ENCODE measurements around the gene INTS1. TPM values are rescaled to one million over a fixed set of nuclear protein-coding genes. Genes with fewer than 3 reads are reported as not detected.

Gene INTS1
- polyA plus RNA-seq, 3 donors = 5.5 to 64.3 (median 7.3) TPM

- H4K20me1 ChIP-seq (ENCODE audit: insufficient read depth, low read length) = peaks cover 13% of the 10 kb centered on the region
- H2AFZ ChIP-seq (ENCODE audit: insufficient read depth, low read depth, low read length, poor library complexity, severe bottlenecking) = no peak overlapping the region
- Mint-ChIP-seq H3K4me1 (no peaks in the 10 kb centered on the region), H3K4me3 (no peak overlapping the region), H3K27ac (peak overlapping the region in 1 of 7 donors; percentile 0), H3K36me3 (peaks cover 35 to 74% of the 10 kb centered on the region in 2 donors), H3K9me3 (no peaks in the 10 kb centered on the region), H3K27me3 (ENCODE audit: low read depth in 3 of 3) (peaks cover 0 to 2% (median 0%) of the 10 kb centered on the region in 3 donors)
- no peaks in the 10 kb centered on the region for H3K9me3 ChIP-seq (replicated peaks in 1 of 2; ENCODE audit: control insufficient read depth in 1 of 2, insufficient read depth in 1 of 2, low read length in 2 of 2)
- H3K4me1 ChIP-seq (ENCODE audit: control insufficient read depth in 1 of 2, insufficient read depth in 2 of 2, low read length in 2 of 2) = no peaks in the 10 kb centered on the region
- H3K79me2 ChIP-seq (ENCODE audit: insufficient read depth, low read length) = no peaks in the 10 kb centered on the region
- no peak for DNase-seq
- H3K9ac ChIP-seq (ENCODE audit: insufficient read depth, low read length, poor library complexity, severe bottlenecking) = no peak overlapping the region
- H3K36me3 ChIP-seq (replicated peaks in 1 of 2; ENCODE audit: control insufficient read depth in 1 of 2, insufficient read depth in 2 of 2, low read length in 2 of 2) = peaks cover 92 to 95% of the 10 kb centered on the region in 2 donors
- 84% methylated on average over 15 of the region's 24 CpGs for WGBS (ENCODE audit: insufficient coverage)
- no peak overlapping the region for H3K4me3 ChIP-seq (replicated peaks in 1 of 3; ENCODE audit: low read depth in 2 of 3, low read length in 3 of 3)
- H3K4me2 ChIP-seq (replicated peaks; ENCODE audit: extremely low read depth, low read length, poor library complexity, severe bottlenecking) = no peak overlapping the region
- H3K27ac ChIP-seq (ENCODE audit: low read depth in 1 of 2, low read length in 2 of 2) = no peak overlapping the region
- no peak for TF ChIP-seq CTCF (IDR thresholded peaks at IDR 0.05)
- H3K27me3 ChIP-seq (ENCODE audit: control insufficient read depth in 2 of 2, insufficient read depth in 2 of 2, low read length in 2 of 2) = no peaks in the 10 kb centered on the region
- intact Hi-C loops (cut with micrococcal nuclease) = loop anchor here (2.0 to 5.0 kb wide), 3 partner anchors 42 to 247 kb away; no protein-coding TSS in a partner anchor
Observed at GRCh38 chr7:1474736-1475135, 29.5 kb downstream of the INTS1 start.

- H3K27ac Mint-ChIP-seq = no peak overlapping the region
- H3K27ac ChIP-seq (ENCODE audit: low read depth in 1 of 2, low read length in 2 of 2) = no peak overlapping the region
Observed at GRCh38 chr7:1473864-1474512, 30.2 kb downstream of the INTS1 start.

More at GRCh38 chr7:1473864-1474512, 30.2 kb downstream of the INTS1 start:
- Mint-ChIP-seq H3K27me3 (ENCODE audit: low read depth in 3 of 3) (peaks cover 0 to 2% (median 0%) of the 10 kb centered on the region in 3 donors), H3K36me3 (peaks cover 32 to 68% of the 10 kb centered on the region in 2 donors), H3K4me3 (no peak overlapping the region), H3K4me1 (no peaks in the 10 kb centered on the region), H3K9me3 (no peaks in the 10 kb centered on the region)
- Histone ChIP-seq H2AFZ (ENCODE audit: insufficient read depth, low read depth, low read length, poor library complexity, severe bottlenecking) (no peak overlapping the region), H3K27me3 (ENCODE audit: control insufficient read depth in 2 of 2, insufficient read depth in 2 of 2, low read length in 2 of 2) (no peaks in the 10 kb centered on the region), H3K79me2 (ENCODE audit: insufficient read depth, low read length) (no peaks in the 10 kb centered on the region), H3K4me1 (ENCODE audit: control insufficient read depth in 1 of 2, insufficient read depth in 2 of 2, low read length in 2 of 2) (no peaks in the 10 kb centered on the region), H4K20me1 (ENCODE audit: insufficient read depth, low read length) (peaks cover 13% of the 10 kb centered on the region), H3K4me3 (replicated peaks in 1 of 3; ENCODE audit: low read depth in 2 of 3, low read length in 3 of 3) (no peak overlapping the region), H3K4me2 (replicated peaks; ENCODE audit: extremely low read depth, low read length, poor library complexity, severe bottlenecking) (no peak overlapping the region), H3K9ac (ENCODE audit: insufficient read depth, low read length, poor library complexity, severe bottlenecking) (no peak overlapping the region), H3K36me3 (replicated peaks in 1 of 2; ENCODE audit: control insufficient read depth in 1 of 2, insufficient read depth in 2 of 2, low read length in 2 of 2) (peaks cover 91 to 92% of the 10 kb centered on the region in 2 donors), H3K9me3 (replicated peaks in 1 of 2; ENCODE audit: control insufficient read depth in 1 of 2, insufficient read depth in 1 of 2, low read length in 2 of 2) (no peaks in the 10 kb centered on the region)
- intact Hi-C loops (cut with micrococcal nuclease) = loop anchor here (2.0 to 5.0 kb wide), 3 partner anchors 41 to 247 kb away; no protein-coding TSS in a partner anchor
- peak; percentile 94 for TF ChIP-seq CTCF (IDR thresholded peaks at IDR 0.05)
- DNase-seq = peak; percentile 67 to 78 (median 72)
- WGBS (ENCODE audit: insufficient coverage) = 35% methylated on average over 34 of the region's 37 CpGs
